CD14-positive monocyte (primary cell): ENCODE results near the gene KRTDAP. TPM values are rescaled to one million over a fixed set of nuclear protein-coding genes. Genes with fewer than 3 reads are reported as not detected.

Source experiments
- DNase-seq, 3 donors: peaks; one replicate each; pipeline ENCODE4 v3.0.0-alpha.2; 2011 to 2022
- H2AFZ ChIP-seq: 2 replicates; pipeline ENCODE4 v1.6.0; 2012; ENCODE audit warnings: mild to moderate bottlenecking, low read depth, low read length, inconsistent platforms; ENCODE audit not compliant: insufficient read depth, poor library complexity, severe bottlenecking
- H3K27ac ChIP-seq, 2 donors: 1 replicate in 1 of 2; 2 replicates in 1 of 2; pipeline ENCODE4 v1.5.1; 2012 to 2013; ENCODE audit warnings: low read length in 2 of 2, control low read depth in 1 of 2, inconsistent platforms in 1 of 2, low read depth in 1 of 2, mild to moderate bottlenecking in 1 of 2
- H3K27me3 ChIP-seq, 2 donors: one replicate each; pipeline versions ENCODE4 v1.6.0 to v1.6.1; 2011 to 2013; ENCODE audit warnings: low read length in 2 of 2; ENCODE audit not compliant: control insufficient read depth in 2 of 2, insufficient read depth in 2 of 2
- H3K36me3 ChIP-seq, 2 donors: replicated peaks in 1 of 2; 1 replicate in 1 of 2; 2 replicates in 1 of 2; pipeline versions ENCODE4 v1.5.1 to v1.6.1; 2012 to 2013; ENCODE audit warnings: low read length in 2 of 2, control low read depth in 1 of 2, inconsistent platforms in 1 of 2, mild to moderate bottlenecking in 1 of 2; ENCODE audit not compliant: insufficient read depth in 2 of 2, control insufficient read depth in 1 of 2
- H3K4me1 ChIP-seq, 2 donors: 1 replicate in 1 of 2; 2 replicates in 1 of 2; pipeline versions ENCODE4 v1.5.1 to v1.6.1; 2012 to 2013; ENCODE audit warnings: low read length in 2 of 2, control low read depth in 1 of 2, inconsistent platforms in 1 of 2, mild to moderate bottlenecking in 1 of 2, moderate library complexity in 1 of 2; ENCODE audit not compliant: insufficient read depth in 2 of 2, control insufficient read depth in 1 of 2
- H3K4me2 ChIP-seq: replicated peaks from 2 replicates; pipeline ENCODE3; 2012; ENCODE audit warnings: low read length, moderate library complexity, mild to moderate bottlenecking; ENCODE audit not compliant: poor library complexity, severe bottlenecking; ENCODE audit errors: extremely low read depth
- H3K4me3 ChIP-seq, 3 experiments: fragments of 200-600 bp in 1 of 3; sonication (generic) in 1 of 3; replicated peaks in 1 of 3; 1 replicate in 2 of 3; 2 replicates in 1 of 3; pipeline ENCODE4 v1.5.1; 2011 to 2013; ENCODE audit warnings: low read length in 3 of 3, mild to moderate bottlenecking in 3 of 3, control low read depth in 2 of 3, low read depth in 2 of 3, inconsistent platforms in 1 of 3, moderate library complexity in 1 of 3
- H3K79me2 ChIP-seq: 2 replicates; pipeline ENCODE4 v1.6.0; 2012; ENCODE audit warnings: mild to moderate bottlenecking, control low read depth, inconsistent platforms, low read length, moderate library complexity; ENCODE audit not compliant: insufficient read depth
- H3K9ac ChIP-seq: 2 replicates; pipeline ENCODE4 v1.6.0; 2017; ENCODE audit warnings: low read length, mild to moderate bottlenecking; ENCODE audit not compliant: insufficient read depth, poor library complexity, severe bottlenecking
- H3K9me3 ChIP-seq, 2 donors: replicated peaks in 1 of 2; 1 replicate in 1 of 2; 2 replicates in 1 of 2; pipeline versions ENCODE4 v1.5.1 to v1.6.1; 2012 to 2013; ENCODE audit warnings: low read length in 2 of 2, control low read depth in 1 of 2; ENCODE audit not compliant: control insufficient read depth in 1 of 2, insufficient read depth in 1 of 2
- H4K20me1 ChIP-seq: 2 replicates; pipeline ENCODE4 v1.6.0; 2012; ENCODE audit warnings: mild to moderate bottlenecking, low read length, control low read depth, moderate library complexity; ENCODE audit not compliant: insufficient read depth
- H3K27ac Mint-ChIP-seq, 7 donors: one replicate each; pipeline ENCODE4 v1.8.0; 2020; ENCODE audit warnings: mild to moderate bottlenecking in 7 of 7, mixed read lengths in 7 of 7, moderate library complexity in 6 of 7, inconsistent platforms in 2 of 7
- H3K27me3 Mint-ChIP-seq, 3 donors: one replicate each; pipeline ENCODE4 v1.8.0; 2021 to 2022; ENCODE audit warnings: low read depth in 3 of 3, mild to moderate bottlenecking in 3 of 3, mixed read lengths in 3 of 3, moderate library complexity in 3 of 3, inconsistent platforms in 1 of 3
- H3K36me3 Mint-ChIP-seq, 2 donors: one replicate each; pipeline ENCODE4 v1.8.0; 2020; ENCODE audit warnings: mixed read lengths in 2 of 2, inconsistent platforms in 1 of 2, mild to moderate bottlenecking in 1 of 2
- H3K4me1 Mint-ChIP-seq: one replicate; pipeline ENCODE4 v1.8.0; 2020; ENCODE audit warnings: mild to moderate bottlenecking, mixed read lengths
- H3K4me3 Mint-ChIP-seq, 2 donors: one replicate each; pipeline ENCODE4 v1.8.0; 2020; ENCODE audit warnings: mild to moderate bottlenecking in 2 of 2, mixed read lengths in 2 of 2, moderate library complexity in 1 of 2
- H3K9me3 Mint-ChIP-seq, 7 donors: one replicate each; pipeline ENCODE4 v1.8.0; 2020 to 2022; ENCODE audit warnings: mixed read lengths in 7 of 7, mild to moderate bottlenecking in 6 of 7, moderate library complexity in 6 of 7, inconsistent platforms in 2 of 7
- CTCF ChIP-seq: fragments of 200-600 bp; IDR thresholded peaks from one replicate; pipeline ENCODE4 v1.8.0; 2022; ENCODE audit warnings: antibody characterized with exemption, mild to moderate bottlenecking
- WGBS: methylation state at CpG from one replicate; pipeline ENCODE4 v1.1.5; 2013; ENCODE audit warnings: missing lambda C conversion rate; ENCODE audit not compliant: insufficient coverage; 5-methylcytosine and 5-hydroxymethylcytosine counted together
- intact Hi-C, 2 donors: fragments of 100-400 bp; cut with micrococcal nuclease; formaldehyde crosslinking; loops; one replicate each; pipeline versions ENCODE4 v1.15.0 to v1.15.1; 2023
- polyA plus RNA-seq, 3 donors: library from polyadenylated mRNA; depleted of rRNA in 1 of 3; unstranded in 2 of 3; stranded (reverse) in 1 of 3; fragments of 300-500 nt in 2 of 3; fragments of >200 nt in 1 of 3; fragmentation: Illumina TruSeq in 2 of 3; gene quantifications; 1 replicate in 2 of 3; 2 replicates in 1 of 3; pipeline ENCODE4 v1.2.3, GENCODE V29; 2012 to 2021

KRTDAP gene
- polyA plus RNA-seq, 3 donors, result not detected

- no peak for TF ChIP-seq CTCF
- Histone ChIP-seq H3K36me3 (no peaks in the 10 kb centered on the region), H3K79me2 (no peaks in the 10 kb centered on the region), H3K4me3 (no peak overlapping the region), H3K9ac (no peak overlapping the region), H2AFZ (no peak overlapping the region), H3K27ac (no peak overlapping the region), H4K20me1 (no peaks in the 10 kb centered on the region), H3K4me1 (no peaks in the 10 kb centered on the region), H3K9me3 (no peaks in the 10 kb centered on the region), H3K27me3 (peaks cover 0 to 3% of the 10 kb centered on the region in 2 donors), H3K4me2 (no peak overlapping the region)
- 77% methylated on average over 2 of the region's 2 CpGs for WGBS
- Mint-ChIP-seq H3K27ac (no peak overlapping the region), H3K36me3 (no peaks in the 10 kb centered on the region), H3K27me3 (peaks cover 8 to 21% (median 17%) of the 10 kb centered on the region in 3 donors), H3K4me1 (peaks cover 2% of the 10 kb centered on the region), H3K9me3 (peaks cover 0 to 2% (median 0%) of the 10 kb centered on the region in 7 donors), H3K4me3 (no peak overlapping the region)
- no peak for DNase-seq
- intact Hi-C loops, result no loop called here
These were observed 27.1 kb upstream of the KRTDAP start for GRCh38 chr19:35517342-35517741.

- H3K4me3 Mint-ChIP-seq, result no peak overlapping the region
- H3K27ac Mint-ChIP-seq, result no peak overlapping the region
- peaks cover 0 to 2% (median 0%) of the 10 kb centered on the region in 7 donors for H3K9me3 Mint-ChIP-seq
- no peaks in the 10 kb centered on the region for H3K36me3 Mint-ChIP-seq
- peaks cover 2% of the 10 kb centered on the region for H3K4me1 Mint-ChIP-seq
- H3K27me3 Mint-ChIP-seq, result peaks cover 16 to 30% (median 19%) of the 10 kb centered on the region in 3 donors
- no CpG with 5 or more reads among the region's 3 CpGs for WGBS
- Histone ChIP-seq H3K4me3 (no peak overlapping the region), H3K27ac (no peak overlapping the region), H4K20me1 (no peaks in the 10 kb centered on the region), H2AFZ (no peak overlapping the region), H3K9me3 (no peaks in the 10 kb centered on the region), H3K4me1 (no peaks in the 10 kb centered on the region), H3K27me3 (peaks cover 0 to 3% of the 10 kb centered on the region in 2 donors), H3K4me2 (no peak overlapping the region), H3K36me3 (no peaks in the 10 kb centered on the region), H3K9ac (no peak overlapping the region), H3K79me2 (no peaks in the 10 kb centered on the region)
- no peak for DNase-seq
- no peak for TF ChIP-seq CTCF
- intact Hi-C loops, result no loop called here
These were observed 26.0 kb upstream of the KRTDAP start for GRCh38 chr19:35516310-35516709.
